DMS114 treated with DMSO at 0.1 percent for 48 hours (cell line): ENCODE results near the gene ABCC3.
"Not testable (repeated sequence)": the region's sequence is repeated elsewhere in the genome, so short reads cannot be mapped to it uniquely, and the experiment has no call there.

Source experiments
- DNase-seq: peaks from one replicate; lab custom pipeline; 2025; ENCODE audit not compliant: unreplicated experiment; lab: John Stamatoyannopoulos, UW

The ABCC3 gene

GRCh38 chr17:50663812-50664374 lies 29.2 kb downstream of the ABCC3 start:
- no peak for DNase-seq

- DNase-seq = no peak
Observed at GRCh38 chr17:50664788-50665458, 30.2 kb downstream of the ABCC3 start.

DNA sequence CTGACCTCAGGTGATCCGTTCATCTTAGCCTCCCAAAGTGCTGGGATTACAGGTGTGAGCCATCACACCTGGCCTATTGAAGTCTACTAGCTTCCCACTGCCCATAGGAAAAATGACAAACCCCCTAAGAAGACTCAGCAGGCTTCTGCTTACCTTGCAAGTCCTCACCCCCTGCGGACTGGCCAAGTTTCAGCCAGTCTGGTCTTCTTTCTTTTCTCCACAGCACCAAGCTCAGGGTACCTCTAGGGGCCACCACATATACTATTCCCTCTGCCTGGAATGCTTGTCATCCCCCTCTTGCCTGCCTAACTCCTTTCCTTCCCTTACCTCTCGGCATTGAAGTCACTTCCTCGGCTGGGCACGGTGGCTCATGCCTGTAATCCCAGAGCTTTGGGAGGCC lies 31.2 kb downstream of the ABCC3 start:
- no peak for DNase-seq

GRCh38 chr17:50666316-50666715 lies 31.6 kb downstream of the ABCC3 start:
- no peak for DNase-seq

- DNase-seq = no peak
Observed at GRCh38 chr17:50667259-50668024, 32.8 kb downstream of the ABCC3 start.

GRCh38 chr17:50668025-50668837 lies 33.5 kb downstream of the ABCC3 start:
- no peak for DNase-seq

- DNase-seq = no peak
Observed at GRCh38 chr17:50668838-50669581, 34.3 kb downstream of the ABCC3 start.

GRCh38 chr17:50672071-50672470 lies 37.4 kb downstream of the ABCC3 start:
- DNase-seq = no peak

- DNase-seq = no peak
Observed at GRCh38 chr17:50672831-50673551, 38.3 kb downstream of the ABCC3 start.

- DNase-seq = no peak
Observed at GRCh38 chr17:50675190-50675589, 40.5 kb downstream of the ABCC3 start.

DNA sequence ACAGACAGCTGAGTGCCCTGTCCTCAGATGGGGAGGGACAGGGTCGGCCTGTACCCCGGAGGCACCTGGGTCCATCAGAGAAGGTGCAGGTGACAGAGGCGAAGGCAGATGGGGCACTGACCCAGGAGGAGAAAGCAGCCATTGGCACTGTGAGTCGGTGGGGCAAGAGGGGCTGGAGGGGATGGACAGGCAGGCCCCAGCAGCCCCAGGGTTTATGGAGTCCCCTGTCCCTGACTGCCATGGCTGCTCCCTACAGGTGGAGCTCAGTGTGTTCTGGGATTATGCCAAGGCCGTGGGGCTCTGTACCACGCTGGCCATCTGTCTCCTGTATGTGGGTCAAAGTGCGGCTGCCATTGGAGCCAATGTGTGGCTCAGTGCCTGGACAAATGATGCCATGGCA lies 40.9 kb downstream of the ABCC3 start:
- DNase-seq = no peak

- no peak for DNase-seq
Observed at GRCh38 chr17:50676065-50676975, 41.6 kb downstream of the ABCC3 start.

DNA sequence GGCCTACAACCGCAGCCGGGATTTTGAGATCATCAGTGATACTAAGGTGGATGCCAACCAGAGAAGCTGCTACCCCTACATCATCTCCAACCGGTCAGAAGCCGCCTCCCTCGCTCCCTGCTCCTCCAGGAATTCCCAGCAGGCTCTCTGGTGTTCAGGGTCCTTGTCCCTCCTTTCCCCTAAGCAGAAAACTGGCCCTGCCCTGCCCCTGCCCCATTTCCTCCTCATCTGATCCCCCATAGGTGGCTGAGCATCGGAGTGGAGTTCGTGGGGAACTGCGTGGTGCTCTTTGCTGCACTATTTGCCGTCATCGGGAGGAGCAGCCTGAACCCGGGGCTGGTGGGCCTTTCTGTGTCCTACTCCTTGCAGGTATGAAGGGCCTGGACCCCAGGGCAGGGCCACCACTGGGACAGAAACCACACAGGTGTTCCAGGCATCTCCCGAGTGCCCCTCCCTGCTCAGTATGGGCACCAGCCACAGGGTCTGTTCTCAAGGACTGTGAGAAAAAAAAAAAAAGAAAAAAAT lies 43.2 kb downstream of the ABCC3 start:
- no peak for DNase-seq

DNA sequence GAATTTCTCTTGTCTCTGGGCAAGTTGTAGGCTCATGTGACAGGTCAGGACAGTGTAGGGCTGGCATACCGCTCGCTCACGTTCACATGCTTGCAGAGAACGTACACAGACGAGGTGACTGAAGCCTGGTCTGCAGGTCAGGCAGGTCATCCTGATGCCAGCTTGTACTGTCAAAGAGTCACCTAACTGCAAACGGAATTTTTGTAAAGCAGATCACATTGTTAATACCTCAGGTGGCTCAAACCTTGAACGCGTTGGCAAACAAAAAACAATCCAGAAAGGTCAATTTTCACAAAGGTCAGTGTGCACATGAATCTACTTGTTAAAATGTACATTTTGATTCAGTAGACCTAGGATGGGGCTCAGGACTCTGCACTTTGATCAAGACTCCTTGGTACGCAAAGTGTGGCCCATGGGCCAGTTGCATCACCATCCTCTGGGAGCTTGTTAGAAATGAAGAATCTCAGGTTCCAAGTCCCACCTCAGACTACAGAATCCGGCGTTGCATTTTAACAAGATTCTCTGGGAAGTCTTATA lies 44.4 kb downstream of the ABCC3 start:
- DNase-seq = no peak

GRCh38 chr17:50680126-50680525 lies 45.4 kb downstream of the ABCC3 start:
- DNase-seq = no peak

- not testable (repeated sequence) for DNase-seq
Observed at GRCh38 chr17:50680543-50681262, 46.0 kb downstream of the ABCC3 start.

DNA sequence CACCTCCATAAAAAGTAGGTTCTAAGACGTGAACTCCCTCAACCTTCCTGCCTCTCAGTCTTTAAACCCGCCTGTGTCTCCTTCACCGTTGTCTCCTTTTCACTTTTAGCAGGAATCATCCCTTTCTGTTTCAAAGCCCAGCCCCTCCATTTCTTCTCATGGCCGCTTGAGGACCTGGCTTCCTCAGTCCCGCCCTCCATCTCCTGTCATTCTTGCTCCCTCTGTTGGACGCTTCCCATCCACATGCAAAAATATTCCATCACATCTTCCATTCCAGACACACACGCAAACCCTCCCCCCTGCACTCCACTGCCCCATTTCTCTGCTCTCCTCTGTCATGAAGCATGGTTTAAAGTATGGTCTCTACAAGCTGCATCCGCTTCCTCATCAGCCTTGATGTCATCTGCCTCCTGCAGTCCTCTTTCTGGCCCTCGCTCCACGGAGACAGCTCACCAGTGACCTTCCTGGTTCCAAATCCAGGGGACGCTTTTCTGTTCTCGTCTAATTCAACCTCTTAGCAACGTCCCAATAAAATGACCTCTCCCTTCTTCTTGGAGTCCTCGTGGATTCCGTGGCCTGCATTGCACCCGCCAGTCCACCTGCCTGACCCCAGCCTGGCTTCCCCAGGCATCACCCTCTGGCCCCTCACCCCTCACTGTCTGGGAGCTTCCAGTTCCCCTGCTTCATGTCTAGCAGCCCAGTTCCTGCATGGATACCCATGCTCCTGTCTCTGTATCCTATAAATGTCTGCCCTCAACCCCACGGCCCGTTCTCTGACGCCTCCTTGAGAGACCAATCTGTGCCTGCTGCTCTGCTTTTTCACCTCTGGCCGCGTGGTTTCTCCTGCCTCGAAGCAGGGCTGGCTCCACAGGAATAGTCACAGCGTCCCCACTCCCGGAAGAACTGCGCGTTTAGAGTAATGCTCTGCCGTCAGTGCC lies 46.9 kb downstream of the ABCC3 start:
- DNase-seq = peak; percentile 81
